T-helper 1 cell (primary cell): Measurements from ENCODE around the gene MED25.

ENCODE experiments used
- DNase-seq, 5 donors: peaks; one replicate each; pipeline ENCODE4 v3.0.0-alpha.2; 2012 to 2020

MED25 gene

GRCh38 chr19:49859682-49860335, 41.7 kb downstream of the MED25 start:
- DNase-seq, result no peak

DNA sequence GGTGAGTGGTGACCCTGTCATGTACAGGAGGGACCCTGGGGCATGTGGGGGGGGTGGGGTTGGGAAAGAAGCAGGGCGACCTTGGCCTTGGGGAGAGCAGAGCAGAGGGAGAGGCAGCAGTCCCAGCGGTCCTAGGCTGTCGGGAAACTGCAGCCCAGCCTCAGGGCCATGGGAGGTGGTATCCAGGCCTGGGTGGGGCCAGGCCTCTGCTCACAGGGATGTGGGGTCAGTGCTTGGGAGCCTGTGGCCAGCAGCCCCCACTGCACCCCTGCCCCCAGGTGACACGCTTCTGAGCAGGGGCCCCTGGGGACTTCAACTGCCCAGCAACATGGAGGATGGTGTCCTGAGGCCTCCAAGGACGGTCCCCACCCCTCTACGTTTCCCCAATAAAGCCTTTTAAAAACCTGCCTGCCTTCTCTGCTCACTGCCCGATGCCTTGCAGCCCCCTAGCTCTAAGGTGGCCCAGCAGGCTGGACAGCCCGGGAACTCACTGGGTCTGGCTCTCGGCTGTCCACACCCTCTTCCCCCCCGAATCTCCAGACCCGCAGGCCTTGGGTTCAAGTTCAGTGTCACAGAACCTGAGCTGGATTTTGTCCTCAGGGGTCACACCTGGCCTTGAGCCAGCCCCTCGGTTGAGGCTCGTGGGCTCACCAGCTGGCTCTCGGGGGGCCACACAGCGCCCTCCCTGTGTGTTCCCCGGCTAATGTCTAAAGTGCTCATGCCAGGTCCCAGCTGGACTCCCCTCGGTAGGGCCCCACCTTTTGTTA, 42.4 kb downstream of the MED25 start:
- no peak for DNase-seq

GRCh38 chr19:49861107-49861506, 43.0 kb downstream of the MED25 start:
- DNase-seq, result no peak

GRCh38 chr19:49861541-49862378, 43.7 kb downstream of the MED25 start:
- no peak for DNase-seq

GRCh38 chr19:49862391-49863253, 44.5 kb downstream of the MED25 start:
- no peak for DNase-seq

DNA sequence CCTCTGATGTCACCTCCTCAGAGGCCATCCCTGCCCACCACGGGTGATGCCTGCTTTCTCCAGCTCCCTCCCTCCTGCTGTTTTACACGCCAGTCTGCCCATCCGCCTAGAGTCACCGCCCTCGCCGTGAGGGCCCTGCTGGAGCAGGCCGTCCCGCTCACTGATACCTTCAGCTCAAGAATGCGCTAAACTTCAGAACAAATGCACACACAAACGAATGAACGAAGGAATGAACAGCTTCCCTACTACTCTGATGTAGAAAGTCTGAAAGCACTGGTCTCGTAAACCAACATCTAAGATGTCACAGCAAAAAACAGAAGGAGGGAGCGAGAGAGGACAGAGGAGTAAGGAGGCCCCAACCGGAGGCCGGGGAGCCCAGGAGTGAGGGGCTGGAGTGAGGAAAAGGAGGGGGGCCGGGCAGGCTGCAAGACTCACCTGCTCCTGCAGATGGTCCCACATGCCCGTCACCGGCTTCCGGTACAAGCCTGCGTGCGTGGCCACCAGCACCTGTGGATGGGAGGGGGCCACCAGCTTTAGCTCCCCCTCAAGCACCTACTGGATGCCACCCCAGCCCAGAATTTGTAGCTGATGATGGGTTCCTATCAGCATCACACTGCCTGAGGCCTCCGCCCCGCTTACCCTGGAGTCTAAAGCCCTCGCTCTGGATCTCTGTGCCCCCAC, 45.3 kb downstream of the MED25 start:
- DNase-seq, result no peak

- DNase-seq, result no peak
Measured at GRCh38 chr19:49863935-49864320, 45.8 kb downstream of the MED25 start.

- DNase-seq, result no peak
Measured at GRCh38 chr19:49864890-49865289, 46.8 kb downstream of the MED25 start.

- peak; percentile 63 to 93 (median 82) for DNase-seq
Measured at GRCh38 chr19:49866933-49867782, 49.1 kb downstream of the MED25 start, which contains the start of gene PNKP. TSS of gene PNKP (minus strand) at chr19:49867576. CDS start at chr19:49867204, 372 bp downstream.

- no peak for DNase-seq
Measured at GRCh38 chr19:49869009-49869483, 51.0 kb downstream of the MED25 start.

- DNase-seq, result peak; percentile 81 to 99 (median 88)
Measured at GRCh38 chr19:49869484-49870308, 51.6 kb downstream of the MED25 start.

GRCh38 chr19:49870309-49870901, 52.3 kb downstream of the MED25 start:
- DNase-seq, result no peak

DNA sequence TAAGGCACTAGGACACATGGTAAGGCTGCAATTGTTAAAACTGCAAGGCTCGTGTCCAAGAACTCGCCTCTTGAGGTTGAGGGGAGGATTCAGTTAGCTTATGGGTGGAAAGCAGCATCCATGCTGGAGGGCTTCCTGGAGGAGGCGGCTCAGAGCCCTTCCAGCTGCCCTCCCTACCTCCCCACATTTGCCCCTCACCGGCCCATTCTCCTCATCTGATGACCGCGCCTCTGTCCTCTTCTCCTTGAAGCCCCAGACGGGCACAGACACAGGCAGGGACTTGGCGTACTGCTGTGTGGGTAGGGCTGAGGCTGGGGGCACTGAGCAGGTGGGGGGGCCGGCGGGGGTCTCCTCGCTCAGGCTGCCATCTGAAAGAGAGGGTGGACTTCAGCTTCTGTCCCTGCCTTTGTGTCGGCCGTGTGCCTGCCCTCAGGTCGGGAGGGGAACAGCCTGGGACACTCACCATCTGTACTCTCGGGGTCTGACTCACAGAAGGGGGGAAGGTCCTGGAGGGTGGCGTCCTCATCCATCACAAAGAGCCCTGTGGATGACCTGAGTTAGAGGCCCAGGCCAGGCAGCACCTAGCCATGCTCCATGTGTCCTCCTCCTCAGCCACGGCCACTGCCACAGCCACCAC, 53.4 kb downstream of the MED25 start:
- no peak for DNase-seq

DNA sequence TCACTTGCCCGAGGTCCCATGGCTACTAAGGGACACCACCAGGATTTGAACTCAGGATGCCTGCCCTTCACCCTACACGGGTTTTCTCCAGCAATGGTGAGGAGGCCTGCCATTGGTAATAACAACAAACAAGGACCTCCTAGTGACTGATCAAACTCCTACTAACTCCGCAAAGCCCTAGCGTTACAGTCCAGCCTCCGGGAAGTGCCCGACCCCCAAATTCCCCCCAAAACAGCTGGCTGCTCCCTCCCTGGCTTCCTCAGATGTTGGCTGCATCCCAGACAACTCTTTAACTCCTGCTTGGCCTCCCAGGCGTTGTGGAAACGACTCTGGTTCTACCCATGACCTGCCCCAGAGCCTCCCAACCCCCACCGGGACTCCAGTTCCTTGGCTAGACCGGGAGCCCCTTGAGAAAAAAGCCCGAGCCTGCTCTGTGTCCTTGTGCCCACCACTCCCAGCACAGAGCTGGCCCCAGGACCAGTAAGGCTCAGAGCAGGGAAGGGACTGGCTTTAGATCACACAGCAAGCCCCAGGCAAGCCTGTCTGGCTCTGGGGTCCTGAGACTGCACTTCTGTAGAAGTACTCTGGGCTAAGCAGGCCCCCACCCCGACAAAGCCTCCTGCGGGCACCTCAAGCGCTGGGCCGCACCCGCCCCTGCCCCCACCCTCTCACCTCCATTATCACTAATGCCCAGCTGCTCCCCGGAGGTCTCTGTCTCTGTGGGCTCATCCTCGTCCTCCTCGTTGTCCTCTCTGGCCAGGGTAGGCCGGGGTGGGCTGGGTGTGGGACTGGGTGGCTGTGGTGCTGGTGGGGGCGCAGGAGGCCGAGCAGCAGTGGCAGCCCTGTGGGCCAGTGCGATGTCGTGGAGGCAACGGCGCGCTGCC, 54.4 kb downstream of the MED25 start:
- no peak for DNase-seq

DNA sequence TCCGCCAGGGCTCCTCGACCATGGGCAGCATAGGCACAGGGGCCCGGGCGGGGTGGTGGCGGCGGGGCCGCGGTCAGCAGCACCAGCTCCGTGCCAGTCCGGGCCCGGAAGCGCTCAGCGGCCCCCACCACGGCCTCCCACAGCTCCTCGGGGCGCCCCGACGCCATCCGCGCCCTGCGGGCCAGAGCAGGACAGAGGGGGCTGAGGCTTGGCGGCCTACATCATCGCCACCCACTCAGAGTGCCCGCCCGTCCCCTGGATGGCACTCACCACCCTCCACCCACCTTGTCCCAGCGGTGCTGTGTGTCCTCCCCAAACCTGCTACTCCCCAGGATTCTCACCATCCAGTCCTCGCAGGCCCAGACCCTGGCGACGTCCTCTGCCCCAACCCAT, 55.0 kb downstream of the MED25 start:
- no peak for DNase-seq

DNA sequence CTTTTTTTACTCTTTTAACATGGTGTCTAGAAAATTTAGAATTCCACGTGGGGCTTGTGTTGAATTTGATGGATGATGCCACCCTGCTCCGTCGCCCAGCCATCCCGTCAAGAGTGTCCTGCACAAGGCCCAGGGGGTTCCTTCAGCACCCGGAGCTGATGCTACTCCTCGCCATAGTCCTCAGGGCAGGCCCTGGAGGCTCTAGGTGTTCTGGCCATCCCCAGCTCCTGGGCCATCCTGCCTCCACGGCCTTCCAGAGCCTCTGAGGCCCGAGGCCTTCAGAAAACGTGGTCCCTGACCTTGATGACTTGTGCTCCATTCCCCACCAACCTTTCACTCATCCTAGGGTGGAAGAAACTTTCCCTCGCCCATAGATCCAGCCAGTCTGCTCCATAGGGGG, 55.7 kb downstream of the MED25 start:
- no peak for DNase-seq

GRCh38 chr19:49874503-49875157, 56.5 kb downstream of the MED25 start:
- DNase-seq, result no peak
